LNCaP clone FGC (cell line): Measurements from ENCODE around the gene ROBO3.

Source experiments
- DNase-seq: peaks from one replicate; pipeline ENCODE4 v3.0.0-alpha.2; 2011; ENCODE audit warnings: low read depth
- H3K4me3 ChIP-seq: 2 replicates; pipeline ENCODE4 v1.5.1; 2011; ENCODE audit warnings: mild to moderate bottlenecking, low read depth, low read length, control low read depth
- TF ChIP-seq, protein P1 (sequence below): IDR thresholded peaks from 2 replicates; pipeline ENCODE4 v1.5.1; 2012; ENCODE audit warnings: mild to moderate bottlenecking; ENCODE audit not compliant: control insufficient read depth, insufficient read depth; ENCODE audit errors: extremely low read depth

ROBO3 gene

DNA sequence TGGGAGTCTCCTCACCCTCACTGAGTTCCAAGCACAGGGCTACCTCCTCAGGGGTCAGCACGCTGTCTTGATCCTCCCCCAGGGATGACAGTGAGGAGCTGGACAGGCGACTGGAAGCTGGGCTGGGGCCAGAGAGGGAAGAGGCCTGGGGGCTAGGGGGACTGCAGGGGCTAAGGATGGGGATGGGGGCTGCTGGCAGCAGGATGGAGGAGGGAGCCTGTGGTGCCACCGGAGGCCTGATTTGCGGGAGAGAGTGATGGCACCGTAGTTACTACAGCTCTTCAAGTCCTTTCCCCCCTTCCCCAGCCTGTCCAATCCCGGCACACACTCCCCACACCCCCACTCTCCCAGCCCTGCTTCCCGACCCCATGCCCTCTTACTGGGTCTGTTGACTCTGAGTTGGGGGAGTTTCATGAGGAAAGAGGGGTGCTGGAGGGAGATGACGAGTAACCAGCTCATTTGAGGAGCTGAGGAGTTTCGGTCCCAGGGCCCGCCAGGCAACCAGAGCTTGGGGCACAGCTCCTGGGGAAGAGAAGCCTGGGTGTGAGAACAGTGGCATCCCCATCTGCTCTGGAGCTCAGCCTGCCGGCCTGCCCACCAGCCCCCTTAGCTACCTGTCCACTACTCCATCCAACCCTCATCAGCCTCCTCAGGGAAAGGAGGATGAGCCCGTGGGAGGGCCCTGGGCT is 21.9 kb downstream of the ROBO3 start:
- no peak overlapping the region for H3K4me3 ChIP-seq
- DNase-seq: no peak
- TF ChIP-seq, protein P1, sequence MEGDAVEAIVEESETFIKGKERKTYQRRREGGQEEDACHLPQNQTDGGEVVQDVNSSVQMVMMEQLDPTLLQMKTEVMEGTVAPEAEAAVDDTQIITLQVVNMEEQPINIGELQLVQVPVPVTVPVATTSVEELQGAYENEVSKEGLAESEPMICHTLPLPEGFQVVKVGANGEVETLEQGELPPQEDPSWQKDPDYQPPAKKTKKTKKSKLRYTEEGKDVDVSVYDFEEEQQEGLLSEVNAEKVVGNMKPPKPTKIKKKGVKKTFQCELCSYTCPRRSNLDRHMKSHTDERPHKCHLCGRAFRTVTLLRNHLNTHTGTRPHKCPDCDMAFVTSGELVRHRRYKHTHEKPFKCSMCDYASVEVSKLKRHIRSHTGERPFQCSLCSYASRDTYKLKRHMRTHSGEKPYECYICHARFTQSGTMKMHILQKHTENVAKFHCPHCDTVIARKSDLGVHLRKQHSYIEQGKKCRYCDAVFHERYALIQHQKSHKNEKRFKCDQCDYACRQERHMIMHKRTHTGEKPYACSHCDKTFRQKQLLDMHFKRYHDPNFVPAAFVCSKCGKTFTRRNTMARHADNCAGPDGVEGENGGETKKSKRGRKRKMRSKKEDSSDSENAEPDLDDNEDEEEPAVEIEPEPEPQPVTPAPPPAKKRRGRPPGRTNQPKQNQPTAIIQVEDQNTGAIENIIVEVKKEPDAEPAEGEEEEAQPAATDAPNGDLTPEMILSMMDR: no peak

GRCh38 chr11:124887667-124888013 is 22.4 kb downstream of the ROBO3 start:
- no peak for DNase-seq
- TF ChIP-seq, protein P1: no peak
- H3K4me3 ChIP-seq: no peak overlapping the region

DNA sequence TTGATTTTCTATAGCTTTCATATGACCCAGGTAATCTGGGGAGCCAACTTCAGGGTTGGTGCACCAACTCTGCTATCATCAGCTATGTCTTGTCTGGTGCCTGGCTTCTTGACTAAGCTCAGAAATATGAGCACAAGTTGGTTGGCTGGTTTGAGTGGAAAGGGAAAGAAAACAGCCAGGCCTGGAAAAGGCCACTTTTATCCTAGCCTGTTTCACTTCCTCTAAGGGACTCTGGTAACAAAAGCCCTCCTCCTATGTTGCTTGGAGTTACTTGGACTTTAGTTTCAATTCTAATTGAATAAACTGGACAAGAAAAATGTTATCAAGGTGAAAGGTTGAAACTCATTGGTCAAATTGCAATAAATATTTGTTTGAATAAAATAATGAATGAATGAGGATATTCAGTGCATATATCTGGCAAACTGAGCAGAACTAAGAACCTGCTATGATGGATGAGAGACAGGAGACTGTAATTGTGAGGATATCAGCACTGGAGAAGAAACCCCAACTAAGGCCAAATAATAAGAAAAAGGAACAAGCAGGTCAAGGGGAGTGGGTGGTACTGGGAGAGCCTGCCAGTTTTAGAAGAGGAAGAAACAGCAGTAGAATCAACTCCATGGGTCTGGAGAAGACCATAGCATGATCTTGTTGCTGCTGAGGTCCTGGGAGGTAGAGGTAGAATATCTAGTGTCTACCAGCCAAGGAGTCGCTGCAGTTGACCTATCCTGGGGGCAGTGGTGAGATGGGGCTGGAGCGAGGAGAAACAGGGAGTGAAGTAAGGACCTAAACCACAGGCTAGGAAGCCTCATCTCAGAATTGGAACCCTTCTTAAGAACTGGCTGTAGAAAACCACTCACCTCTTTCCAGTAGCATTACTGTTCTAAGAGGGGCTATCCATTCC is 24.2 kb downstream of the ROBO3 start:
- TF ChIP-seq, protein P1: no peak

DNA sequence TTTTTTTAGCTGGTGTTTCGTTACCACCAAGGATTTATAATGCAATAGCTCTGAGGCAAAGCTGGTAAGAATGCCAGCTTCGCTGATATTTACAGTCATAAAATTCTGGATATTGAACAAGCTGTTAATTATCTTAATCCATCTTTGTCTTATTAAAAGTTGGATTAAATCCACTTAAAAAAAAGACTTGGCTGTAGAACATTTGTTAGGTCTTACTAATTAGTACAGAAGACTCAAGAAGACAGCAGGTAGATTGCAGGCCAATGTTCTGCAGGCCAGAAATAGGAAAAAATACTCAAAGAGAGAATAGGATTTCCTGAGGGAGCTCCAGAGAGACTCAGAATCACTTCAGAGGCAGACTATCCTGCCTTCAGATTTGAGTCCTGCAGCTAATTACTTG is 24.9 kb downstream of the ROBO3 start:
- DNase-seq: no peak
- TF ChIP-seq, protein P1: no peak
- H3K4me3 ChIP-seq: no peak overlapping the region

More for the DNA sequence above, 24.2 kb downstream of the ROBO3 start:
- H3K4me3 ChIP-seq: no peak overlapping the region
- no peak for DNase-seq

DNA sequence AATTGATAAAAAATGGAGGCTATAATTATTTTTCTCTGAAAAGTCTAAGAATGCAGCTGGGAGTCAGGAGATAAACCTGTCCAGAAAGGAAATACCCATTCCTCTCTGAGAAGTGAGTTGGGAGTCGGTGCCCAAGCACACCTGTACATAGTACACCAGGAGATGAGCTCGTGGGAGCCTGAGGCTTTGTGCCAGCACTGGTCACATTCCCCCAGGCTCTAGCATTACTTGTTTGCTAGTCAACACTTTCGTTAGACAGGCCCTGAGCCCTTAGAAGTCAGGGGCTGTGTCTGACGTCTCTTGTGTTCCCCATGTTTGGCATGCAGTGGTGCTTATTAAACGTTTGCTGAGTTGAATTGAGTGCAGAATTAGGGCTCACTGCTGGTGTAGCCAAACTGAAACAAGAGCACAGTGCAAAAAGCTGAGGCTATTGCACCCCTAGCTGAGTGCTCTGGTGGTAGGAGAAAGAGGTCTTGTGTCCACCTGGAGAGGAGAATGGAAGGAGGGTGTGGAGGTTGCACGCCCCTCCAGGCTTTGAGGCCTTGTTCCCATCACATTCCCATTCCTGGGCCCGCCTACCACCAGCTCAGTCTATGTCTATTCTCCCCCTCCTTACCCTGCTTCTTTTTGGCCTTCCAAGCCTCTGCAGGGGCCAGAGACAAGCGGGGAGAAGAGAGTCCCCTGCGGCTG is 25.6 kb downstream of the ROBO3 start:
- H3K4me3 ChIP-seq: no peak overlapping the region
- no peak for DNase-seq
- TF ChIP-seq, protein P1: no peak

DNA sequence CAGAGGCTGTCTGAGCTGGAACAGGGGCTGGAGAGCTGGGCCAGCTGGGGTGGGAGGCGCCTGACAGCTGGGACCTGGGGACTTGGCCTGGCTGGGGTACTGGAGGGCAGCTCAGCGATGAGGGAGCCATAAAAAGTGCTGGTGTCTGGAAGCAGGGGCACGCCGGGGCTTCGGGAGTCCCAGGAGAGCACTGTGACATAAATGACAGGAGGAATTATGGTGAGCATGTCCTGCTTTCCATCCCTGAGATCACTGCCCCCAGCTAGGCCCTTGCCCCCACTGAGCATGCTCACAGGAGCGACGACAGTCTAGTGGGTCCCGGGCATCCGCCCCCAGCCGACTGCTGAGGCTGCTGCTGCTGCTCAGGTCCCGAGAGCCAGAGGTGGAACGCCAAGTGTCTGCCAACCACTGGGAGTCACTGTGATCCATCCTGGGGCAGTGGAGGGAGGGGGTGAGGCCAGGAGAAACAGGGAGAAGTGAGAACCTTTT is 26.2 kb downstream of the ROBO3 start:
- no peak overlapping the region for H3K4me3 ChIP-seq
- no peak for DNase-seq
- TF ChIP-seq, protein P1: no peak
